Stimulated activated CD8-positive, alpha-beta memory T cell treated with anti-CD3 and anti-CD28 coated beads, Interleukin-15, amount 100 ng/mL, for 48 hours (primary cell): ENCODE results near the gene MED8.

ENCODE experiments used
- DNase-seq, 2 donors: peaks; one replicate each; pipeline ENCODE4 v3.0.0-alpha.2; 2020; ENCODE audit warnings: low read depth in 2 of 2

MED8 gene, protein sequence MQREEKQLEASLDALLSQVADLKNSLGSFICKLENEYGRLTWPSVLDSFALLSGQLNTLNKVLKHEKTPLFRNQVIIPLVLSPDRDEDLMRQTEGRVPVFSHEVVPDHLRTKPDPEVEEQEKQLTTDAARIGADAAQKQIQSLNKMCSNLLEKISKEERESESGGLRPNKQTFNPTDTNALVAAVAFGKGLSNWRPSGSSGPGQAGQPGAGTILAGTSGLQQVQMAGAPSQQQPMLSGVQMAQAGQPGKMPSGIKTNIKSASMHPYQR

DNA sequence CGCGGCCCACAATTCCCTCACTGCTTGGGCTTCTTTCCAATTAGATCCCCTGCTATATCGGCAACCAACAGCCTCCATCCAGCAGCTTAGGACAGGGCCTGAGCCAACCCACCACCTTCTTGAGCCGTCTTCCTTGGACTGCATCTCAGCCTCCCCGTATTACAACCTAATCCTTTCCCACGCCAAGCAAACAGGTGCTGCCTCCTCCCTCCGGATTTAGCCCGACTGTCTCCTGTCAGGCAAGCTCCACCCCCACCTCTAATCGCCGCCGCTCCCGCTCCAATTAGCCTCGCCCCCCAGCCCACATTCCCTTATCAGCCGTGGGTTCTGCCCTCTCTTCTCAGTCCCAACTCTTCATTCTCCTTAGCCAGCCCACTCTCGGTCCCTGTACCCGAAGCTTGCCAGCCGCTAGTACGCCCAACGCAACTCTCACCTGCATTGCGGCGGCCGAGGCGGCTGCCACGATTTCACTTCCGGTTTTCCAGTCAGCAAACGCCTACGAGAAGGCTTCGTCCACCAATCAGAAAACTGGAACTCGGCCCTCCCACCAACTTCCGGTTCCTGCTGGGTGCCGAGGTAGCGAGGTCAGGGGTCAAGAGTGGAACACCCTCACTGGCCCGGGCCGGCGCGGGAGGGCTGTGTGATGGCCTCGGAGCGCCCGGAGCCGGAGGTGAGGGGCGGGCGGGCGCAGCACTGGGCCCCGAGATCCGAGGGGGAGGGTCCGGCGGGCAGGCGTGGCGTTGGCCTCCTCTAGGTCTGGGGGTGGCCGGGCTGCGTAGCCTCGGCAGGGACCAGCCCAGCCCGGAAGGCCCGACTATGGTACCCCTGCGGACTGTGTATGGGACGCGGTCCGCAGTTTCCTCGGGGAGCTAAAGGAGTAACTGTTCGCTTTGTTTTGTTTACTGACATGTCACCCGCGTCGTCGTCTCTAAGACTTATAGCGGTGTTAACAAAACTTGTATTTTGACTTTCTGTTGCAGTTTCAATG lies at the start of gene MED8, which contains the start of gene SZT2:
TSS of gene MED8 (minus strand) at position 475 of the 988 bp plus-strand sequence. CDS start at position 439, 36 bp downstream.
TSS of gene SZT2 (plus strand) at position 574 of the 988 bp plus-strand sequence. CDS start at position 644, 70 bp downstream.
- DNase-seq: peak; percentile 86 to 87

DNA sequence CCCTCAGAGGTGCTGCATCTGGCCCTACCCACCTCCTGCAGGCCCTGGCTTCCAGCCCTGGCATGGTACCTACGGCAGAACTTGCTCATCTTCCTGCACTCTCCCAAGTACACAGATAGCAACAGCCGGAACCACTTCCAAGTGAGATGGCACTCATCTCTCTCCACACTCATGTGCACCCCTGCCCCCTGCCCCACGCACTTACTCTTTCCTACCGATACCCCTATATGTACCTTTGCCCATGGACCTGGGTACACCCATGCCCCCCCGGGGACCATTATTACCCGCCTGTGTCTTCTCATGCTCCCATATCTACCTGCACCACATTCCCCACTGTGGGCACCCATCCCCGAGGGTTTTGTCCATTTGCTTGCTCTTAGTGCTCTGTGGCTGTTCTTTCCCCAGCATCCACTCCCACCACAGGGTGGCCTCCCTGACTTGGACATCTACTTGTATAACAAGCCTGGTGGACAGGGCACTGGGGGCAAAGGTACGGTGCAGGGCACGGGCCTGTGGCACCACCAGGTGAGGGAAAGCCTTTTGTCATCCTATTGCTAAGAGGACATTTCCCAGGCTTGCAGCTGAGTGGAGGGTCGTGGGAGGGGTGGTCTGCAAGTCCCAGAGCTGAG lies 49.5 kb upstream of the MED8 start:
- no peak for DNase-seq

DNA sequence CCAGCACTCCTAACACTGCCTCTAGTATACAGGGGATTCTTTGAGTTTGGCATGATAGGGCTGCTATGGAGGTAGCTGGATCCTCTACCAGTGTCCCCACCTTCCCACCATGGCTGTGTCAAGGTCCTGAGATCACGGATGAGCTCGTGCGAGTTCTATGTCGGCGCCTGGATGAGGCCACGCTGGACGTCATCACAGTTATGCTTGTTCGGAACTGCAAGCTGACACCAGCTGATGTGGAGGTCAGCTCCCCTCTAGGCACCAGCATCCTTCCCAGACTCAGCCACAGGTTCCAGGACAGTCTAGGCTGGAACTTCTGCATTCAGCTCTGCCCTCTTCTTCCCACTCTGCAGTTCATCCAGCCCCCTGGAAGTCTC lies 49.0 kb upstream of the MED8 start:
- no peak for DNase-seq

DNA sequence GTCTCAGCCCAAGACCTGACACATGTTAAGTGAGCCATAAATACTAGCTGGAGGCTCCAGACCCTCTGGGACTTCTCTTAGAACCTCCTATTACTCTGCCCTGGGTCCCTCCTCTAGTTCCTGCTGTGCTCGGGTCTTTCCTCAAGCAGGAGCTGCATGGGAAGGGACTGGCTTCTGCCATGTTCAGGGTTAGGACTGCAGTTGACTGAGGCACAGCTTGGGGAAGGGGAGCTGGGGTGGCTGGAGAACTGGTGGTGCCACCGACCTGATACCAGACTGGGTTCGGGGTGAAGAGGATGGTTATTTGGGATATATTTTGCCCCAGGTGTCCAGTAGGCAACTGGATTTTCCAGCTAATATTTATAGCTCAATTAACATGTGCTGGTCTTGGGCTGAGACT lies 48.4 kb upstream of the MED8 start:
- no peak for DNase-seq

DNA sequence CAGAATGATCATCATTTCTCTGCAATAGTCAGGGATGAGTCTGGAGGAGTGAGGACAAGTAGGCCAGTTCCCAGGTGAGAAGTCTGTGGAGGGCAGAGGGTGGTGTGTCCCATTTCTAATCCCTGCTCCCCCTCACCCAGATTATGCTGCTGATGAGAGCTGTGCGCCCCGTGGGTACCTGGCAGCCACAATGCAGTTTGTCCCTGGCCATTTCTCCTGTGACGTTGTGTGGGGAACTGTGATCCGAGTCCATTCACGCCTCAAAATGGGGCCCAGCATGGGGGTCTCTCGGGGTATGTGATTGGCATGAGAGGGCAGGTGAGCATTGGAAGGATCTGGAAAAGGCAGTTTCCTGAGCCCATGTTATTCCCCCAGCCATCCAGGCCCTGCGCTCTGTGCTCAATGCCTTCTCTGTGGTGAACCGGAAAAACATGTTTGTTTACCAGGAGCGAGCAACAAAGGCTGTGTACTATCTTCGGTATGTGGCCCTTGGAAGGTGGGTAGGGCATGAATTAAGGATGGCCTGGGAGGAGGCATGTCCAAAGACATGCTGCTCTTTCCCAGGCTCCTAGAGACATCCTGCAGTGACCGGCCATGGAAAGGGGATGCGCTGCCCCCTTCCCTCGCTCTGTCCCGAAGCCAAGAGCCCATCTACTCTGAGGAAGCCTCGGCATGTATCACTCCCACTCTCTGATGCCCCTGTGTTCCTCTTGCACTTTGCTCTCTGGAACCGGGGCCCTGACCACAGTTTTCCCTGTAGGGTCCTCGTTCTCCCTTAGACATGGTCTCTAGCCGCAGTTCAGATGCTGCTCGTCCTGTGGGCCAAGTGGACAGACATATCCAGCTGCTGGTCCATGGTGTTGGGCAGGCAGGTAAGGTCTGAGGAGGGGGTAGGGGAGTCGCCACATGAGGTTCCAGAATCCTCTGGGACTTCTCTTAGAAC lies 47.7 kb upstream of the MED8 start:
- DNase-seq: no peak

DNA sequence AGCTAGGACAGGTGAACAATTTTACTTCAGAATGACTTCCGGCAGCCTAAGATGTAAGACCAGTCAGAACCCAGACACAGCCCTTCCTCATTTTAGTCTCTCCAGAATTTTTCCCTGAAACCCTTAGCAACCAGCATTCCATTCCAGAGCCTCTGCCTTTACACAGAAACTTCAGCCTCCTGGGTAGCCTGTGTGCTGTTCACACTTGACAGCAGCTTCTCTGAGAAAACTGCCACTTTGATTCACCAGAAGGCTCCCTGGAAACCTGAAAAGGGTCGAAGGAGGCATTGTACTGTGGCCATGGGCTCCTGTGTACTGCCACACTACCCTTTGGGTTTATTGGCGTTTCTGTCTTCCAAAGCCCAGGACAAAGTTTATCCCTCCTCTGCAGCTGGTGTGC lies 46.8 kb upstream of the MED8 start:
- DNase-seq: no peak

DNA sequence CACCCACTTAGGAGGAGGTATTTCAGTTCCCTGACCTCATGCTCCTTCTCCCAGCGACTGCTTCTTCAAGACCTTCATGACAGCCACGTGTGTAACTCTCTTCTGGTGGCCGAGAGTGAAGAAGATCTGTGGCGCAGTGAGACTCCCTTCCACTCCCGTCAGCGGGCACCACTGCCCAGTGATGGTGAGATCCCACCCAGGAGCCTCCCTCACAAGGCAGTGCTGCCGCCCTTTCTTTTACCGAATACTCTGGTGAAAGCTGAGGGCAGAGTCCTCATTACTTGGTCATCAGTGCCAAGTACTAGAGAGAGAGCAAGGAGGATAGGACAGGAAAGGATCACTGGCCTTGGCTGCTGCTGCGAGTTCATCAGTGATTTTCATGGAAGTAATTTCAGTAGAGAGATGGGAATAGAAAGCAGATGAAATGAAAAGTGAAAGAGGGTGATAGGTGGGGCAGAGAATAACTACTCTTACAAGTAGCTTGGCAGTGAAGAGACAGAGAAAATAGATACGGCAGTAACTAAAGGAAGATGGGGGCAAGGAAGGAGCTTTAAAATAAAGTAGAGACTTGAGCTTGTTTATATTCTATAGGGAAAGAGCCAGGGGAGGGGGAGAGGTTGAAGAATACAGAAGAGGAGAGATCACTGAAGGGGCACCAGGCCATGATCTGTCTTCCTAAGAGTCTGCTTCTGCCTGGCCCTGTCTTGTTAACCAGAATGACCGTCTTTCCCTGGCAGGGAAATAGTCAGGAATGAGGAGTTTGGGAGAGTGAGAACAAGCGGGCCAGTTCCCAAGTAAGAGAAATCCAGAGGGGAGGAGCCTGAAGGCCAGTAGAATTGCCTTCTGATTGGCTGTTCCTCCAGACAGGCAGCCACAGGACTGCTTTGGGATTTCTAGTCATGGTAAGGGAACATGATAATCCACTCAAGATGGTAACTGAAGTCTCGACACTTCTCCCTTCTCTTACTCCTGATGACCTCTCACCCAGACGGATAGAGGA lies 45.8 kb upstream of the MED8 start:
- DNase-seq: no peak

DNA sequence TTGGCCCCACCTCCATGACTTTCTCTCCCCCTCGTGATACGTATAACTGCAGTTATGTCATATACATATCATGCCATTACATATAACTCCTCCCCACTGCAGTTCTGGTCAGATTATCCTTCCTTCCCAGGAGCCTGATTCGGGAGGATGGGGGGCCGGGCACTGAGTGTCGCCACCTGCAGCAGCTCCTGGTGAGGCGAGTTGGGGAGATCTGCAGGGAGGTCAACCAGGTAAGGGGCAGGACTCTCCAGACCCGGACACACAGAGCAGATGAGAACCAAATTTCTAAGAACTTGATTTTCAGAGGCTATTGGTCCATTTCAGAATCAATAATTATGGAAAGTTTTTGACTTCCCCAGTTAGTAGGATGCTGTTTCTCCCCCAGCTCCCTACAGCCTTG lies 44.7 kb upstream of the MED8 start:
- DNase-seq: no peak

DNA sequence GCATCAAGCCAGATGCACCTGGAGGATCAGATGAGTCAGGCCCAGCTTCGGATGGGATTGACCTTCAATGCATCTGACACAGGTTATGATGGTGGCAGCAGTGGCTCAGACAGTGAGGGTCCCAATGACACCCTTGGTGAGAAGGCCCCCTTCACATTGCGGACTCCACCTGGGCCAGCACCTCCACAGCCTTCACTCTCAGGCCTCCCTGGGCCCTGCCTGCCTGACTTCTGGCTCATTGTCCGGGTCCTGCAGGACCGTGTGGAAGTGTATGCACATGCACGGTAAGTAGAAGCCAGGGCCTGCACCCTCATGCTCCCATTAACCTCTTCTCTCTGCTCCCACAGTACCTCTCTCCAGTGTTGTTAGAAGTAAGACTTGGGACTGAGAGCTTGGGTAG lies 43.3 kb upstream of the MED8 start:
- no peak for DNase-seq

DNA sequence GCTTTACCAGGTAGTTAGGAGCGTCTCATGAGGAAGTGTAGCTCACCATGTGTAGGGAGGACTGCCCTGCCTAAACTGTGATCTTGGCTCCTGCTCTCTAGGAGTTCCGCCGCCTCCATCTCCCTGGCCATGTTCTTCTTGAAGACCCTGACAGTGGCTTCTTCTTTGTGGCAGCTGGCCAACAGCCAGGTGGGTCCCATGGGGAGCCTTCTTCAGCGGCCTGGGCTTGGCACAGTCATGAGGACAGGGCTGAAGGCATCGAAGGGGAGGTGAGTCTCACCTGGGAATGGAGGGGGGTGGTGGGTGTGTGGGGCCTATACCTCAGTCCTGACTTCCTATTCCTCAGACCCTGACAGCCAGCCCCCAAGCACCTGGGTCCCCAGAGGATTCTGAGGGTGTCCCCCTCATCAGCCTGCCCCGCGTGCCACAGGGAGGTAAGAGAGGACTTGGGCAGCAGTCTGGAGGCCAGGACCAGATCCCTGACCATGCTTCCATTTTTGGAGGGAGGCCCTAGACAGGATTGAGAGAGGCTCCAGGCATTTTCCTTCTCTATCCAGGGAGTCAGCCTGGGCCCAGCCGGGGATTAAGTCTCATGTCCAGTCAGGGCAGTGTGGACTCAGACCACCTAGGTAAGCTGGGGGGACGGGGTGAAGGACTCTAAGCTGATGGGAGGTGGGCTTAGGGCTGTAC lies 42.7 kb upstream of the MED8 start:
- DNase-seq: no peak

DNA sequence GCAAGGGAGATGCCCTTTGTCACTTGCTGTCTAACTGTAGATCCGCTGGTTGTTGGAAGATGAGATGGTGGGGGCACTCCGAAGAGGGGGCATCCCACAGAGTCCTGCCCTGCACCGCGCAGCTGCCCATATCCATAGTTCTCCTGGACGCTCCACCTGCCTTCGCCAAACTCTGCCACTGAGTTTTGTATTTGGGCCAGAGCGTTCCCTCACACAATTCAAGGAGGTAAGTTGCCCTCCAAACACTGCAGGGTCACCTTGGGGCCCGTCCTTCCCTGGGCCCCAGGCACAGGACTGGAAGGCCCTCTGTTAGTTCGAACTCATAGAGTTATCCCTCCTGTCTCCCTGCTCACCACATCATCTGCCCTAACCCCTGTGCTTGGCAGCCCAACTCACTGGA lies 42.1 kb upstream of the MED8 start:
- DNase-seq: no peak

DNA sequence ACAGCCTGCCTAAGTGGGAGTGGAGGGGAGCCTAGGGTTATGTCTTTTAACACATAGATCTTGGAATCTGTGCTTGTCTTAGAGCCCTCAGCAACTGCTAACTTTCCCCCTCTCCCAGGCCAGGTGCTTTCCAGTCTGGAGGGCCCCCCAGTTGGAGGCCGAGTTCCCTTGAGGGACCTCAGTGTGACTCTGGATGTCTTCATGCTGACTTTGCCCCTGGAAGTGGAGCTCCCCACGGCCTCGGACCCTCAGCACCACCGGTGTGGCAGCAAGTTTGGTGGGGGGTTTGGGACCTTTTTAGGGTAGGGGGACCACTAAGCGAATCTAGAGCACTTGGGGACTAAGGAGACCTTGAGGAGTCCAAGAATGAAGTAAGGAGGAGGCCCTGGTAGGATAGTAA lies 41.2 kb upstream of the MED8 start:
- DNase-seq: no peak

DNA sequence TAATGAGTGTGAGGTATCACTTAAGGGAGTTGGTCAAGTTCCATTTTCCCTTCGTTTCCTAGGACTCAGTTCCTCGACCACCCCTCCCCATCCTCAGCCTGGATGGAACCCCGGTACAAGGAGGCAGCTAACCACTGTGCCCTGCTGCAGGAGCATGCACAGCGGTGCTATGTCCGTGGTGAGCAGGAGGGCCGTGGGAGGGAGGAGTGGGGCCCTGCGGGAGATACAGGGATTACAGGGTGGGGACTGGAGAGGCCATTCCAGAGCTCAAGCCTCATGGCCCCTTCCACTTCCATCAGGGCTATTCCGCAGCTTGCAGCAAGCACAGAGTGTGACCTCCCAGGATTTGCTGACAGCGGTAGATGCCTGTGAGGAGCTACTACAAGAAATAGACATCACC lies 38.3 kb upstream of the MED8 start:
- no peak for DNase-seq

DNA sequence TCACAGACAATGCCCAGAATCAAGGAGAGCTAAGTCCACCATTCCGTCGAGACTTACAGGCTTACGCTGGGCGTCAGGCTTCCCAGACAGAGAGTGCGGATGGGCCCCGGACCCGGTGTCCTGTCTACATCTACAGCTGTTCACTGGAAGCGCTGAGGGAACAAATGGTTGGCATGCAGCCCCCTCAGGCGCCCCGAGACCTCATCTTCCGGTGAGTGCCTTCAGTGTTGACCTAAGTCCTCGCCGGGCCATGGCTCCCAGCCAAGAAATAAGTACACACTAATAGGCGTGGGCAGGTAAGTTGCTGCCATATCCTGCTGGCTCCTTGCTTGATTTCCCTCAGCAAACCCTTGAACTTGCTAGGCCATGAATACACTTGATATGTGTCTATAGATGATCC lies 37.9 kb upstream of the MED8 start:
- DNase-seq: no peak

DNA sequence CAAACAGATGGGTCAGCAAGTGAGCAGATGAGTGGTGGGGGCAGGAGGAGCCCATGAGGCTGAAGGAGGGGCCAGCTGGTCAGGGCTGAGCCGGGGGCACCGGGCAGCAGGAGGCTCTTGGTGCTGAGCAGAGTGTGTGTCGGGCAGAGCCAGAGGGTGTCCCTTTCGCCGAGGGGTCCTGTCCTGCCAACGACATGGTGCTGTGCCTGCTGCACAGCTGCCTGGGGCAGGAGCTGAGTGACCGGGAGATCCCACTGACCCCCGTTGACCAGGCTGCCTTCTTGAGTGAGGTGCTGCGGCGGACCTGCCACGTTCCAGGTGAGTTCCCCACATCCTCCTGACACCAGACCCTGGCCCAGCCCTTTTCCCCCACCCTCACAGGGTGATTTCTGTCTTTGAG lies 36.6 kb upstream of the MED8 start:
- DNase-seq: no peak

DNA sequence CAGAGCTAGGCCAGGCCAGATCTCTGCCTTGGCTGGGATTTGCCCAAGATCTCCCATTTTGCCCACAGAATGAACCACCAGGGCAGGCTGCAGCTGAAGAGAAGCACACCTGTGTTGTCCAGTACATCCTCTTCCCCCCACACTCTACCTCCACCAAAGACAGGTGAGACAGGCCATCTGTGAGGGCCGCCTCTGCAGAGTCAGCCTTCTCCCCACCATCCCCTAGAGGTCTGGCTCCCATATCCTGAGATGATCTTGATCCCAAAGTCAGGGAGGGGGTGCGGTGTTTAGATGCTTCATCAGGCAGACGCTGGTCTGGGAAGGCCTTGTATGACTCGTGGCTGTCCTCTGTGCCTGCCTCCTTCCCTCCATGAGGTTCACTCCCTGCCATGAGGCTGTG lies 35.4 kb upstream of the MED8 start:
- no peak for DNase-seq

DNA sequence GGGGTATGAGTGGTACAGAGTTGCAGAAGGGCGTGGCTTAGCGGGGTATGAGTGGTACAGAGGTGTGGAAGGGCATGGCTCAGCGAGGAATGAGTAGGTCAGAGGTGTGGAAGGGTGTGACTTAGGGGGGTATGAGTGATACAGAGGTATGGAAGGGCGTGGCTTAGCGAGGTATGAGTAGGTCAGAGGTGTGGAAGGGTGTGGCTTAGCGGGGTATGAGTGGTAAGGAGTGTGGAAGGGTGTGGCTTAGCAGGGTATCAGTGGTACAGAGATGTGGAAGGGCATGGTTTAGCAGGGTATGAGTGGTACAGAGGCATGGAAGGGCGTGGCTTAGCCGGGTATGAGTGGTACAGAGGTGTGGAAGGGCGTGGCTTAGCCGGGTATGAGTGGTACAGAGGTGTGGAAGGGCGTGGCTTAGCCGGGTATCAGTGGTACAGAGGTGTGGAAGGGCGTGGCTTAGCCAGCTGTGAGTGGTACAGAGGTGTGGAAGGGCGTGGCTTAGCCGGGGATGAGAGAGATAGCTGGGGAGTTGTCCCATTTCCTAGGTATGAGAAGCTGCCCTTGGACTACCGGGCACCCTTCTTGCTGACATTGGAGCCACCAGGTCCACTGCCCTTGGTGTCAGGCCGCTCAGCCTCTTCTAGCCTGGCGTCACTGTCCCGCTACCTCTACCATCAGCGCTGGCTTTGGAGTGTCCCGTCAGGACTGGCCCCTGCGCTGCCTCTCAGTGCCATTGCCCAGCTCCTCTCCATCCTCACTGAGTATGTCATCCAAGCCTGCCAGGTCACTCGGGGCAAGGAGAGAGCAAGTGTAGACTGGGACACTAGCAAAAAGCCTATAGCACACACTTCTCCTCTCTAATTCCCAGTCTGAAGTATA lies 34.3 kb upstream of the MED8 start:
- DNase-seq: peak in 1 of 2 donors; percentile 6

DNA sequence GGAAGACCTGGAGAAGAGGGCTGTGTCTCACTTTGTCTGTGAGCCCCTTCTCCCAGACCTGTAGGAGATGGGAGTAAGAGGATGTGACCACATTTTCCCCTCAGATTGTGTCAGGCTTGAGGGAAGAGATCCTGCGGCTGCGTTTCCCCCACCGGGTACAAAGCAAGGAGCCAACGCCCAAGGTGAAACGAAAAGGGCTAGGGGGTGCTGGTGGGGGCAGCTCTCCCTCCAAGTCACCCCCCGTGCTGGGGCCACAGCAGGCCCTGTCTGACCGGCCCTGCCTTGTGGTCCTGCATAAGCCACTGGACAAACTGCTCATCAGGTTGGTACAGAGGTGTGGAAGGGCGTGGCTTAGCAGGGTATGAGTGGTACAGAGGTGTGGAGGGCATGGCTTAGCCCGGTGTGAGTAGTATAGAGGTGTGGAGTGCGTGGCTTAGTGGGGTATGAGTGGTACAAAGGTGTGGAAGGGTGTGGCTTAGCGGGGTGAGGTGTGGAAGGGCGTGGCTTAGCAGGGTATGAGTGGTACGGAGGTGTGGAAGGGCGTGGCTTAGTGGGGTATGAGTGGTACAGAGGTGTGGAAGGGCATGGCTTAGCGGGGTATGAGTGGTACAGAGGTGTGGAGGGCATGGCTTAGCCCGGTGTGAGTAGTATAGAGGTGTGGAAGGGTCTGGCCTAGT lies 33.5 kb upstream of the MED8 start:
- DNase-seq: no peak
